GM10847 (cell line): ENCODE results near the gene SPEM1.

Experiments used
- POLR2A ChIP-seq: IDR thresholded peaks from 2 replicates; pipeline ENCODE4 v1.6.1; 2011; ENCODE audit not compliant: insufficient read length; ENCODE audit errors: extremely low read depth

SPEM1 gene

GRCh38 chr17:7443499-7444485, 23.7 kb downstream of the SPEM1 start:
- no peak for TF ChIP-seq POLR2A

- no peak for TF ChIP-seq POLR2A
These were observed 24.8 kb downstream of the SPEM1 start, which contains the start of gene CHRNB1 for GRCh38 chr17:7444682-7445618. CHRNB1 (plus strand) TSS chr17:7445061; CDS start chr17:7445128, 67 bp downstream.

- no peak for TF ChIP-seq POLR2A
These were observed 25.5 kb downstream of the SPEM1 start for GRCh38 chr17:7445619-7445968.

GRCh38 chr17:7448461-7448860, 28.3 kb downstream of the SPEM1 start:
- no peak for TF ChIP-seq POLR2A

GRCh38 chr17:7459961-7460545, 39.9 kb downstream of the SPEM1 start:
- no peak for TF ChIP-seq POLR2A

GRCh38 chr17:7460850-7461660, 40.9 kb downstream of the SPEM1 start:
- no peak for TF ChIP-seq POLR2A

GRCh38 chr17:7462474-7463371, 42.6 kb downstream of the SPEM1 start:
- no peak for TF ChIP-seq POLR2A

- TF ChIP-seq POLR2A: no peak
These were observed 43.3 kb downstream of the SPEM1 start for GRCh38 chr17:7463372-7463846.

- no peak for TF ChIP-seq POLR2A
These were observed 44.0 kb downstream of the SPEM1 start for GRCh38 chr17:7464081-7464480.

- TF ChIP-seq POLR2A: no peak
These were observed 45.6 kb downstream of the SPEM1 start for GRCh38 chr17:7465597-7466275.

GRCh38 chr17:7466318-7466638, 46.2 kb downstream of the SPEM1 start:
- TF ChIP-seq POLR2A: no peak

GRCh38 chr17:7466639-7467341, 46.7 kb downstream of the SPEM1 start:
- no peak for TF ChIP-seq POLR2A

- no peak for TF ChIP-seq POLR2A
These were observed 47.4 kb downstream of the SPEM1 start for GRCh38 chr17:7467498-7467897.

GRCh38 chr17:7468290-7468689, 48.2 kb downstream of the SPEM1 start:
- no peak for TF ChIP-seq POLR2A
